Trophoblast cell (in vitro differentiated cells and primary cell): ENCODE data around the gene DNAH1.

ENCODE experiments used
- DNase-seq, 2 donors: peaks; one replicate each; pipeline ENCODE4 v3.0.0-alpha.2; 2016
- H2AFZ ChIP-seq: 2 replicates; pipeline ENCODE4 v1.6.1; 2013; ENCODE audit warnings: low read length, moderate library complexity, mild to moderate bottlenecking; ENCODE audit not compliant: insufficient read depth, poor library complexity
- H2AK5ac ChIP-seq: 2 replicates; pipeline ENCODE4 v1.6.1; 2013; ENCODE audit warnings: mild to moderate bottlenecking, low read length
- H2BK120ac ChIP-seq: 2 replicates; pipeline ENCODE4 v1.6.1; 2013; ENCODE audit warnings: low read length, mild to moderate bottlenecking, moderate library complexity; ENCODE audit not compliant: insufficient read depth, poor library complexity
- H2BK12ac ChIP-seq: 2 replicates; pipeline ENCODE4 v1.6.1; 2013; ENCODE audit warnings: mild to moderate bottlenecking, low read length, moderate library complexity
- H2BK5ac ChIP-seq: 2 replicates; pipeline ENCODE4 v1.6.1; 2013; ENCODE audit warnings: low read length, low read depth, moderate library complexity, mild to moderate bottlenecking; ENCODE audit not compliant: poor library complexity
- H3K14ac ChIP-seq: 2 replicates; pipeline ENCODE4 v1.6.1; 2013; ENCODE audit warnings: mild to moderate bottlenecking, low read length
- H3K18ac ChIP-seq: 2 replicates; pipeline ENCODE4 v1.6.1; 2013; ENCODE audit warnings: mild to moderate bottlenecking, low read length
- H3K23ac ChIP-seq: 2 replicates; pipeline ENCODE4 v1.6.1; 2013; ENCODE audit warnings: low read length
- H3K27ac ChIP-seq: 2 replicates; pipeline ENCODE4 v1.5.1; 2013; ENCODE audit warnings: low read depth, mild to moderate bottlenecking, inconsistent platforms, low read length, moderate library complexity
- H3K27me3 ChIP-seq: 2 replicates; pipeline ENCODE4 v1.6.1; 2013; ENCODE audit warnings: inconsistent platforms, mild to moderate bottlenecking, low read length, moderate library complexity; ENCODE audit not compliant: insufficient read depth
- H3K36me3 ChIP-seq, 2 experiments: 1 replicate in 1 of 2; 2 replicates in 1 of 2; pipeline ENCODE4 v1.6.1; 2013; ENCODE audit warnings: low read length in 2 of 2, mild to moderate bottlenecking in 2 of 2, moderate library complexity in 1 of 2; ENCODE audit not compliant: insufficient read depth in 2 of 2, control insufficient read depth in 1 of 2
- H3K4ac ChIP-seq: 2 replicates; pipeline ENCODE4 v1.6.1; 2013; ENCODE audit warnings: low read depth, mild to moderate bottlenecking, low read length, moderate library complexity
- H3K4me1 ChIP-seq, 2 experiments: 1 replicate in 1 of 2; 2 replicates in 1 of 2; pipeline ENCODE4 v1.6.1; 2013; ENCODE audit warnings: low read length in 2 of 2, mild to moderate bottlenecking in 2 of 2, moderate library complexity in 1 of 2; ENCODE audit not compliant: insufficient read depth in 2 of 2, control insufficient read depth in 1 of 2
- H3K4me2 ChIP-seq: 2 replicates; pipeline ENCODE4 v1.6.1; 2013; ENCODE audit warnings: inconsistent platforms, mild to moderate bottlenecking, low read length, moderate library complexity
- H3K4me3 ChIP-seq: 2 replicates; pipeline ENCODE4 v1.5.1; 2013; ENCODE audit warnings: mild to moderate bottlenecking, low read depth, low read length, inconsistent platforms
- H3K79me1 ChIP-seq: one replicate; pipeline ENCODE4 v1.6.1; 2013; ENCODE audit warnings: low read length
- H3K79me2 ChIP-seq: 2 replicates; pipeline ENCODE4 v1.6.1; 2013; ENCODE audit warnings: low read length, mild to moderate bottlenecking; ENCODE audit not compliant: control insufficient read depth, insufficient read depth, poor library complexity
- H3K9ac ChIP-seq: 2 replicates; pipeline ENCODE4 v1.6.1; 2013; ENCODE audit warnings: mild to moderate bottlenecking, low read length
- H3K9me3 ChIP-seq: 2 replicates; pipeline ENCODE4 v1.6.1; 2013; ENCODE audit warnings: low read depth, mild to moderate bottlenecking, control low read depth, inconsistent platforms, low read length; ENCODE audit not compliant: insufficient read depth
- H4K12ac ChIP-seq: 2 replicates; pipeline ENCODE4 v1.6.1; 2013; ENCODE audit warnings: low read depth, mild to moderate bottlenecking, low read length, moderate library complexity
- H4K8ac ChIP-seq: 2 replicates; pipeline ENCODE4 v1.6.1; 2013; ENCODE audit warnings: low read depth, mild to moderate bottlenecking, low read length, moderate library complexity
- H4K91ac ChIP-seq: one replicate; pipeline ENCODE4 v1.6.1; 2013; ENCODE audit warnings: low read depth, mild to moderate bottlenecking, low read length, moderate library complexity
- WGBS: extraction: QIAGEN DNeasy Blood & Tissue Kit; methylation state at CpG from one replicate; pipeline ENCODE4 v1.1.7; 2013; ENCODE audit warnings: missing lambda C conversion rate; ENCODE audit not compliant: insufficient read length, insufficient coverage; ENCODE audit errors: extremely low coverage; 5-methylcytosine and 5-hydroxymethylcytosine counted together

Gene DNAH1

DNA sequence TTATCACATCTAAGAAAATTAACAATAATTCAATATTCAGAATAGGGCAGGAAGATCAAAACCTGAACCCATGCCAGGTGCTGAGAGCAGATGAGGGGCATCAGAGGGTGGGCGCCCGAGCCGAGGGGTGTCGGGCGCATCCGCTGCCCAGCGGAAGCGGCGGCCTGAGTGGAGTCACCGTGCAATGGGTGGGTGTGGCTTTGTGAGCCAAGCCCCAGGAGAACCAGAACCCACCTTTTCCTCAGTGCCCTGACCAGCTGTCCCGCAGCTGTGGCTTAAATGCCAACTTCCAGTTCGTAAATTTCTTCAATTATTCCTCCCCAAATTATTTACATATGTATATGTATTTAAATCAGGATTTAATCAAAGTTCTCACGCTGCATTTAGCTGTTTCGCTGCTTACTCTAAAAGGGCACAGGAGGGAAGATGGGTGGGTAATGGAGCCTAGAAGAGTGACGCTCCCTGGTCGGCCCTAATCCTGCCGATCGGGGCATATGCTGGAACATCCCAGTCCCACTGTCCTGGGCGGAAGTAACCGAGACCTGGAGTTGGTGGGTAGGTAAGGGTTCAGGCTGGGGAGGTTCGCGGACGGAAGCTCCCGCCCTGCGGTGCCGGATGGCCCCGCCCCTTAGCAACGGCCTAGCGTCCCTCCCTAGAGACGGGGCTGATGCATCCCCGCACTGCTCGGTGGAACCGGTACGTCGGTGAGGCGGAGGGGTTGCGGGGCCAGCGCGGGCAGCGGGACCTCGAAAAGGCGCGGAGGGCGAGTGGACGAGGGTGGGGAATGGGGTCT, 1.3 kb downstream of the DNAH1 start:
- H2AK5ac ChIP-seq: peak overlapping the region; percentile 73
- H3K4me3 ChIP-seq: no peak overlapping the region
- DNase-seq: peak; percentile 65 to 83

GRCh38 chr3:52318186-52318816, 2.2 kb downstream of the DNAH1 start:
- peaks cover 4% of the 10 kb centered on the region for H3K79me1 ChIP-seq
- H4K8ac ChIP-seq: no peak overlapping the region
- DNase-seq: peak in 1 of 2 donors; percentile 18
- no peak overlapping the region for H4K12ac ChIP-seq
- no peak overlapping the region for H2BK12ac ChIP-seq
- peaks cover 23% of the 10 kb centered on the region in 2 experiments for H3K4me1 ChIP-seq
- no CpG with 5 or more reads among the region's 14 CpGs for WGBS
- no peak overlapping the region for H3K4ac ChIP-seq
- H4K91ac ChIP-seq: no peak overlapping the region
- no peak overlapping the region for H2BK5ac ChIP-seq
- H3K9me3 ChIP-seq: no peaks in the 10 kb centered on the region
- H3K9ac ChIP-seq: no peak overlapping the region
- H2AFZ ChIP-seq: no peak overlapping the region
- no peak overlapping the region for H3K4me3 ChIP-seq
- H3K36me3 ChIP-seq: no peaks in the 10 kb centered on the region
- H3K14ac ChIP-seq: no peak overlapping the region
- no peaks in the 10 kb centered on the region for H3K27me3 ChIP-seq
- H3K23ac ChIP-seq: no peak overlapping the region
- no peak overlapping the region for H2BK120ac ChIP-seq
- no peak overlapping the region for H3K27ac ChIP-seq
- no peak overlapping the region for H3K4me2 ChIP-seq
- no peak overlapping the region for H2AK5ac ChIP-seq
- H3K79me2 ChIP-seq: no peaks in the 10 kb centered on the region
- no peak overlapping the region for H3K18ac ChIP-seq

More for the DNA sequence above, 1.3 kb downstream of the DNAH1 start:
- peak overlapping the region; percentile 59 for H3K4me2 ChIP-seq
- H3K27ac ChIP-seq: no peak overlapping the region
- no peak overlapping the region for H3K9ac ChIP-seq
- H3K18ac ChIP-seq: peak overlapping the region; percentile 47
- peak overlapping the region; percentile 58 for H2BK12ac ChIP-seq
- H3K4ac ChIP-seq: peak overlapping the region; percentile 57
- peak overlapping the region; percentile 88 for H4K91ac ChIP-seq
- peaks cover 4% of the 10 kb centered on the region for H3K79me1 ChIP-seq
- H3K36me3 ChIP-seq: no peaks in the 10 kb centered on the region
- H4K8ac ChIP-seq: peak overlapping the region; percentile 85
- H3K9me3 ChIP-seq: no peaks in the 10 kb centered on the region
- peak overlapping the region; percentile 74 for H4K12ac ChIP-seq
- H2BK5ac ChIP-seq: no peak overlapping the region
- peak overlapping the region; percentile 55 for H2BK120ac ChIP-seq
- peak overlapping the region; percentile 63 for H2AFZ ChIP-seq
- WGBS: no CpG with 5 or more reads among the region's 45 CpGs
- peak overlapping the region; percentile 67 for H3K14ac ChIP-seq
- H3K79me2 ChIP-seq: no peaks in the 10 kb centered on the region
- no peak overlapping the region for H3K23ac ChIP-seq
- no peaks in the 10 kb centered on the region for H3K27me3 ChIP-seq
- peaks cover 25 to 27% of the 10 kb centered on the region in 2 experiments for H3K4me1 ChIP-seq

DNA sequence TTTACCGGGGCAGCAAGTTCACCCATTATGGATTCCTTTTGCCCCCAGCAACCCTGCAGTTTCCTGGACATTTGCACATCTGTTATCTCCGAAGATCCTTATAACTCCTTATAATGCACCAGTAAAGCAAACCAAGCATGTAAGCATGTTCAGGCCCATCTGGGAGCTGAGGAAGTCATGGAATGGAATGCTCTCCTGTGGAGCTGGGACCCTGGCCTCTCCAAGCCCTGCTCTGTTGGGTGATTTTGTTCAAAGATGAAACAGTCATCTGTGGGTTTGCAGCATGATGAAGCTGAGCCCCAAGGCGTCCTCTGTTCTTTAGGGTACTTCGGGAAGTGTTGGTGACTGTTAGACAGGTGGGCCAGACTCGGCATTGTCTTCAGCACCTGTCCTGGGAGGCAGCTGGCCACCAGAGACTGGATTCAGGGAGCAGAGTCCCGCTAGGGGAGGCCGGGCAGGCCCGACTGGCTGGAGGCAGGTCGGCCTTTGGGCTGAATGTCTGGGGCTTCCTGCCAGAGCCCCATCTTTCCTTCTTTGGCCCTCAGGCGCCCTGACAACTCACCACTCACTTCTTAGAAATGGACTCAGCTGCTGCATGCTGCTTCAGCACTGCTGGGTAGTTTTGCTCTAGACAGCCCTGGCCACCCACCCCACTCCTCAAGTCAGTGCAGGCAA, 3.9 kb downstream of the DNAH1 start:
- no peak for DNase-seq
- H3K9ac ChIP-seq: no peak overlapping the region
- H2AK5ac ChIP-seq: no peak overlapping the region
- H4K8ac ChIP-seq: no peak overlapping the region
- H3K4me3 ChIP-seq: no peak overlapping the region
- no peak overlapping the region for H2BK120ac ChIP-seq
- H3K79me1 ChIP-seq: peaks cover 11% of the 10 kb centered on the region
- H3K9me3 ChIP-seq: no peaks in the 10 kb centered on the region
- no CpG with 5 or more reads among the region's 10 CpGs for WGBS
- H3K14ac ChIP-seq: no peak overlapping the region
- H3K36me3 ChIP-seq: no peaks in the 10 kb centered on the region
- peaks cover 21 to 30% of the 10 kb centered on the region in 2 experiments for H3K4me1 ChIP-seq
- H3K27ac ChIP-seq: no peak overlapping the region
- no peak overlapping the region for H4K12ac ChIP-seq
- no peak overlapping the region for H3K18ac ChIP-seq
- no peak overlapping the region for H2BK12ac ChIP-seq
- H3K4me2 ChIP-seq: no peak overlapping the region
- H2AFZ ChIP-seq: no peak overlapping the region
- H3K27me3 ChIP-seq: no peaks in the 10 kb centered on the region
- no peak overlapping the region for H4K91ac ChIP-seq
- H3K23ac ChIP-seq: no peak overlapping the region
- H3K4ac ChIP-seq: no peak overlapping the region
- H3K79me2 ChIP-seq: no peaks in the 10 kb centered on the region
- H2BK5ac ChIP-seq: no peak overlapping the region

DNA sequence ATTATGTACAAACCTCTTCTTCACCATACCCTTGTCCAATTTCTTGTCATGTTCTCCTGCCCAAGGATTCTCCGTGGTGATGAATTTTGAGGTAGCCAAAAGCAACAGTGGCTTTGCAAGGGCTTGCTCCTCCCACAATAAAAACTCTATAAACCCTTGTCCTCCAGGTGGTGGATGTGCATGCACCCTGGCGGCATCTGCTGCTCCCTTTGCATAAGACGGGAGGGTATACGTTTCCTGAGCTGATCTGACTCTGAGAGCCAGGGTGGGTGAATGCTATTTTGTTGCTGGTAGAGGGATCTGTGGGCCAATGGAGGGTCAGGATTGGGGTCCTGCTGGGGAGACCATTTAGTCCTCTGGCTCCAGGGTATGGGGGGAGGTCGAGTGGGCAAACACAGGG, 5.4 kb downstream of the DNAH1 start:
- Histone ChIP-seq H3K36me3 (no peaks in the 10 kb centered on the region), H3K27ac (no peak overlapping the region), H4K12ac (no peak overlapping the region), H3K14ac (no peak overlapping the region), H4K8ac (no peak overlapping the region), H3K79me2 (no peaks in the 10 kb centered on the region), H3K4me1 (peaks cover 21 to 30% of the 10 kb centered on the region in 2 experiments), H3K9me3 (peaks cover 2% of the 10 kb centered on the region), H2BK120ac (no peak overlapping the region), H3K23ac (no peak overlapping the region), H4K91ac (no peak overlapping the region), H3K9ac (no peak overlapping the region), H3K4ac (no peak overlapping the region), H2AFZ (no peak overlapping the region), H2AK5ac (no peak overlapping the region), H3K27me3 (no peaks in the 10 kb centered on the region), H3K79me1 (peaks cover 11% of the 10 kb centered on the region), H2BK5ac (no peak overlapping the region), H3K4me3 (no peak overlapping the region), H3K18ac (no peak overlapping the region), H2BK12ac (no peak overlapping the region), H3K4me2 (no peak overlapping the region)
- no CpG with 5 or more reads among the region's 5 CpGs for WGBS
- no peak for DNase-seq
